Suprapubic skin (tissue), 4 donors: ENCODE data around the gene PPWD1.
"Not testable (repeated sequence)": the region's sequence is repeated elsewhere in the genome, so short reads cannot be mapped to it uniquely, and the experiment has no call there.

Source experiments
- CTCF ChIP-seq, 2 donors: fragments of 200-600 bp in 1 of 2; fragments of 450-650 bp in 1 of 2; sonication (generic) in 1 of 2; IDR thresholded peaks; one replicate each; pipeline ENCODE4 v1.5.1; 2016 to 2019; ENCODE audit warnings: antibody characterized with exemption in 2 of 2, mild to moderate bottlenecking in 1 of 2, moderate library complexity in 1 of 2
- EP300 ChIP-seq: sonication (generic); formaldehyde crosslinking; IDR thresholded peaks from one replicate; pipeline ENCODE4 v1.6.1; 2017; ENCODE audit warnings: antibody characterized with exemption
- POLR2A ChIP-seq, 2 donors: fragments of 450-650 bp; IDR thresholded peaks; one replicate each; pipeline ENCODE4 v1.6.1; 2017; ENCODE audit warnings: antibody characterized with exemption in 2 of 2, mild to moderate bottlenecking in 2 of 2, moderate library complexity in 2 of 2
- POLR2AphosphoS5 ChIP-seq, 3 donors: sonication (generic); formaldehyde crosslinking; IDR thresholded peaks; one replicate each; pipeline ENCODE4 v1.6.1; 2017; ENCODE audit warnings: antibody characterized with exemption in 3 of 3

GRCh38 chr5:65621961-65622360, 58.9 kb downstream of the PPWD1 start:
- not testable (repeated sequence) for TF ChIP-seq CTCF (IDR thresholded peaks at IDR 0.05); POLR2AphosphoS5 (IDR thresholded peaks at IDR 0.05); POLR2A (IDR thresholded peaks at IDR 0.05); EP300
